Endothelial cell (in vitro differentiated cells): Measurements from ENCODE around the gene SMCO3. TPM values are rescaled to one million over a fixed set of nuclear protein-coding genes. Genes with fewer than 3 reads are reported as not detected.

Experiments
- DNase-seq: peaks from one replicate; pipeline ENCODE4 v3.0.0; 2021; ENCODE audit warnings: low spot score
- H3K27ac Mint-ChIP-seq: one replicate; pipeline ENCODE4 v1.8.0; 2021; ENCODE audit warnings: mixed read lengths, inconsistent platforms; ENCODE audit not compliant: unreplicated experiment
- H3K27me3 Mint-ChIP-seq: one replicate; pipeline ENCODE4 v1.8.0; 2021; ENCODE audit warnings: mild to moderate bottlenecking, moderate library complexity, mixed read lengths, inconsistent platforms; ENCODE audit not compliant: unreplicated experiment
- H3K36me3 Mint-ChIP-seq: one replicate; pipeline ENCODE4 v1.8.0; 2021; ENCODE audit warnings: mild to moderate bottlenecking, low read depth, mixed read lengths, inconsistent platforms; ENCODE audit not compliant: unreplicated experiment
- H3K4me1 Mint-ChIP-seq: one replicate; pipeline ENCODE4 v1.8.0; 2021; ENCODE audit warnings: mild to moderate bottlenecking, mixed read lengths, inconsistent platforms; ENCODE audit not compliant: unreplicated experiment
- H3K4me3 Mint-ChIP-seq: one replicate; pipeline ENCODE4 v1.8.0; 2021; ENCODE audit warnings: mild to moderate bottlenecking, mixed read lengths, inconsistent platforms; ENCODE audit not compliant: unreplicated experiment
- H3K9me3 Mint-ChIP-seq: one replicate; pipeline ENCODE4 v1.8.0; 2021; ENCODE audit warnings: mixed read lengths, inconsistent platforms; ENCODE audit not compliant: unreplicated experiment
- total RNA-seq: library from RNA; stranded (reverse); fragmentation: NEBNext Ultra II Directional; extraction: Animal tissue kit (Norgen Biotek cat#: 25700); gene quantifications from one replicate; pipeline ENCODE4 v1.2.1, GENCODE V29; 2021; ENCODE audit not compliant: unreplicated experiment
- TF ChIP-seq, protein P1 (sequence below): fragments of 200-600 bp; sonication (generic); IDR thresholded peaks from one replicate; pipeline ENCODE4 v1.5.0; 2021; ENCODE audit warnings: antibody characterized with exemption; ENCODE audit not compliant: unreplicated experiment

SMCO3 gene
- total RNA-seq, 1 donor from 2014 or later: 0.13 TPM

DNA sequence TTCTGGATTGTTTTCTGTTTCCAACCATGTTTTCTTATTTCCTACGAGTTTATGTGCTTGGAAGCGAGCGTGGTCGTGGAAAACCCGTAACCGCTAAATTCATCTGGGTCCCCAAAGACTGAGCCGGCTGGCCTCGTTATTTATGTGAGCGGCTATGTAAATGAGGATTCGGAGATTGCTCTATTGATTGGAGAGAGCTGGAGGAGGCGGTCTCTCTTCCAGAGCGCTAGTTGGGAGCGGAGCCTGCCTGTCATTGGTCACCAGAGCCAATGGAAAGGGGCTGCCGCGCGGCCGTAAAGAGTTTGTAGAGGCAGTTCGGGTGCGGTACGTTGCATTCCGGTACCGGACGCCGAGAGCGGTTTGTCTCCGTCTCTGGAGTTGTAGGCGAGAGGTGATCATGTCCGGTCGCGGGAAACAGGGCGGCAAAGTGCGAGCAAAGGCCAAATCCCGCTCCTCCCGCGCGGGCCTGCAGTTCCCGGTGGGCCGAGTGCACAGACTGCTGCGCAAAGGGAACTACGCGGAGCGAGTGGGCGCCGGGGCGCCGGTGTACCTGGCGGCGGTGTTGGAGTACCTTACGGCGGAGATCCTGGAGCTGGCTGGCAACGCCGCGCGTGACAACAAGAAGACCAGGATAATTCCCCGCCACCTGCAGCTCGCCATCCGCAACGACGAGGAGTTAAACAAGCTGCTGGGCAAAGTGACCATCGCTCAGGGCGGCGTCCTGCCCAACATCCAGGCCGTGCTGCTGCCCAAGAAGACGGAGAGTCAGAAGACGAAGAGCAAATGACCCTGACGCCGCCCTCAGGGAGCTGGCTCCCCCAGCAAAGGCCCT lies 39.7 kb downstream of the SMCO3 start:
- TF ChIP-seq, protein P1, sequence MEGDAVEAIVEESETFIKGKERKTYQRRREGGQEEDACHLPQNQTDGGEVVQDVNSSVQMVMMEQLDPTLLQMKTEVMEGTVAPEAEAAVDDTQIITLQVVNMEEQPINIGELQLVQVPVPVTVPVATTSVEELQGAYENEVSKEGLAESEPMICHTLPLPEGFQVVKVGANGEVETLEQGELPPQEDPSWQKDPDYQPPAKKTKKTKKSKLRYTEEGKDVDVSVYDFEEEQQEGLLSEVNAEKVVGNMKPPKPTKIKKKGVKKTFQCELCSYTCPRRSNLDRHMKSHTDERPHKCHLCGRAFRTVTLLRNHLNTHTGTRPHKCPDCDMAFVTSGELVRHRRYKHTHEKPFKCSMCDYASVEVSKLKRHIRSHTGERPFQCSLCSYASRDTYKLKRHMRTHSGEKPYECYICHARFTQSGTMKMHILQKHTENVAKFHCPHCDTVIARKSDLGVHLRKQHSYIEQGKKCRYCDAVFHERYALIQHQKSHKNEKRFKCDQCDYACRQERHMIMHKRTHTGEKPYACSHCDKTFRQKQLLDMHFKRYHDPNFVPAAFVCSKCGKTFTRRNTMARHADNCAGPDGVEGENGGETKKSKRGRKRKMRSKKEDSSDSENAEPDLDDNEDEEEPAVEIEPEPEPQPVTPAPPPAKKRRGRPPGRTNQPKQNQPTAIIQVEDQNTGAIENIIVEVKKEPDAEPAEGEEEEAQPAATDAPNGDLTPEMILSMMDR: no peak
- peaks cover 22% of the 10 kb centered on the region for H3K27me3 Mint-ChIP-seq
- peak; percentile 85 for DNase-seq
- H3K9me3 Mint-ChIP-seq: no peaks in the 10 kb centered on the region
- peak overlapping the region; percentile 97 for H3K27ac Mint-ChIP-seq
- no peaks in the 10 kb centered on the region for H3K36me3 Mint-ChIP-seq
- H3K4me1 Mint-ChIP-seq: peaks cover 36% of the 10 kb centered on the region
- H3K4me3 Mint-ChIP-seq: peak overlapping the region; percentile 98

GRCh38 chr12:14773685-14774073 lies 40.3 kb downstream of the SMCO3 start:
- DNase-seq: peak; percentile 57
- H3K4me1 Mint-ChIP-seq: peaks cover 40% of the 10 kb centered on the region
- H3K9me3 Mint-ChIP-seq: no peaks in the 10 kb centered on the region
- no peaks in the 10 kb centered on the region for H3K36me3 Mint-ChIP-seq
- H3K27ac Mint-ChIP-seq: peak overlapping the region; percentile 97
- H3K4me3 Mint-ChIP-seq: peak overlapping the region; percentile 98
- TF ChIP-seq, protein P1: no peak
- H3K27me3 Mint-ChIP-seq: peaks cover 27% of the 10 kb centered on the region

DNA sequence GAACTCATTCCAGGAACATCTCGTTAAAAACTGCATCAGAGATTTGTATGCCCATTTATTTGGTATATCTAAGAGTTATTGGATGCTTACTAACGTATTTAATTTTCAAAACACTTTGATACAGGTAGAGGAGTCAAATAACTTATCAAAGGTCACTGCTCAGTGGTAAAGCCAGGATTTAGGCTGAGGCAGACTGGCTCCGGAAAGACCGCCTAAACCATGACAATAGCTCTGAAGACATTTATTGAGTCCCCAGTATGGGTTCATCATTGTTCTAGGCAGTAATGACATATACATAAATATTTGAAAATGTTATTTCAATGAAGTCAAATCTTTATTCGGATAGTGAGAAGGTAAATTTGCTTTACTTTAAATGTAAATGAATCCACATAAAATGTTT lies 41.0 kb downstream of the SMCO3 start:
- Mint-ChIP-seq H3K4me3 (no peak overlapping the region), H3K36me3 (no peaks in the 10 kb centered on the region), H3K27me3 (peaks cover 27% of the 10 kb centered on the region), H3K9me3 (no peaks in the 10 kb centered on the region), H3K4me1 (peaks cover 40% of the 10 kb centered on the region), H3K27ac (peak overlapping the region; percentile 83)
- no peak for DNase-seq
- TF ChIP-seq, protein P1: no peak

GRCh38 chr12:14771651-14772137 lies 42.3 kb downstream of the SMCO3 start:
- Mint-ChIP-seq H3K4me3 (peak overlapping the region; percentile 82), H3K27me3 (peaks cover 27% of the 10 kb centered on the region), H3K4me1 (peaks cover 31% of the 10 kb centered on the region), H3K36me3 (peaks cover 4% of the 10 kb centered on the region), H3K9me3 (no peaks in the 10 kb centered on the region), H3K27ac (peak overlapping the region; percentile 95)
- DNase-seq: peak; percentile 17
- TF ChIP-seq, protein P1: no peak
